Inflammatory macrophage treated with lipopolysaccharide for 1 hour (primary cell): ENCODE results near the gene USP24.
"Not testable (repeated sequence)": the region's sequence is repeated elsewhere in the genome, so short reads cannot be mapped to it uniquely, and the experiment has no call there.

Source experiments
- DNase-seq, 2 donors: peaks; one replicate each; pipeline ENCODE4 v3.0.0-alpha.2; 2020 to 2022

USP24 gene

GRCh38 chr1:55215194-55216021, at the start of gene USP24:
USP24 (minus strand) TSS chr1:55215364; CDS start chr1:55215113, 251 bp downstream.
- peak; percentile 71 to 72 for DNase-seq

- no peak for DNase-seq
Measured at GRCh38 chr1:55262822-55263221, 47.7 kb upstream of the USP24 start.

GRCh38 chr1:55259911-55260609, 44.9 kb upstream of the USP24 start:
- DNase-seq: no peak

GRCh38 chr1:55257958-55258357, 42.8 kb upstream of the USP24 start:
- DNase-seq: no peak

GRCh38 chr1:55255901-55256300, 40.7 kb upstream of the USP24 start:
- DNase-seq: no peak

- no peak for DNase-seq
Measured at GRCh38 chr1:55252942-55253589, 37.9 kb upstream of the USP24 start.

GRCh38 chr1:55250399-55251075, 35.4 kb upstream of the USP24 start:
- DNase-seq: no peak

GRCh38 chr1:55249646-55250398, 34.7 kb upstream of the USP24 start:
- no peak for DNase-seq

- no peak for DNase-seq
Measured at GRCh38 chr1:55246896-55247295, 31.7 kb upstream of the USP24 start.

- no peak for DNase-seq
Measured at GRCh38 chr1:55246331-55246730, 31.2 kb upstream of the USP24 start.

GRCh38 chr1:55245781-55246180, 30.6 kb upstream of the USP24 start:
- DNase-seq: no peak

- DNase-seq: peak; percentile 74 to 75
Measured at GRCh38 chr1:55244476-55245099, 29.4 kb upstream of the USP24 start.

- DNase-seq: no peak
Measured at GRCh38 chr1:55243655-55244054, 28.5 kb upstream of the USP24 start.

GRCh38 chr1:55239548-55239947, 24.4 kb upstream of the USP24 start:
- DNase-seq: no peak

- DNase-seq: no peak
Measured at GRCh38 chr1:55235722-55236121, 20.6 kb upstream of the USP24 start.

GRCh38 chr1:55234016-55234415, 18.9 kb upstream of the USP24 start:
- DNase-seq: peak; percentile 29 to 68

- DNase-seq: no peak
Measured at GRCh38 chr1:55233145-55233777, 18.1 kb upstream of the USP24 start.

- no peak for DNase-seq
Measured at GRCh38 chr1:55232448-55233144, 17.4 kb upstream of the USP24 start.

- DNase-seq: no peak
Measured at GRCh38 chr1:55231745-55232144, 16.6 kb upstream of the USP24 start.

GRCh38 chr1:55230659-55231058, 15.5 kb upstream of the USP24 start:
- DNase-seq: no peak

GRCh38 chr1:55229726-55230125, 14.6 kb upstream of the USP24 start:
- not testable (repeated sequence) for DNase-seq
